ENCODE data around the gene ADAMTS5.

- TF ChIP-seq, protein P1, sequence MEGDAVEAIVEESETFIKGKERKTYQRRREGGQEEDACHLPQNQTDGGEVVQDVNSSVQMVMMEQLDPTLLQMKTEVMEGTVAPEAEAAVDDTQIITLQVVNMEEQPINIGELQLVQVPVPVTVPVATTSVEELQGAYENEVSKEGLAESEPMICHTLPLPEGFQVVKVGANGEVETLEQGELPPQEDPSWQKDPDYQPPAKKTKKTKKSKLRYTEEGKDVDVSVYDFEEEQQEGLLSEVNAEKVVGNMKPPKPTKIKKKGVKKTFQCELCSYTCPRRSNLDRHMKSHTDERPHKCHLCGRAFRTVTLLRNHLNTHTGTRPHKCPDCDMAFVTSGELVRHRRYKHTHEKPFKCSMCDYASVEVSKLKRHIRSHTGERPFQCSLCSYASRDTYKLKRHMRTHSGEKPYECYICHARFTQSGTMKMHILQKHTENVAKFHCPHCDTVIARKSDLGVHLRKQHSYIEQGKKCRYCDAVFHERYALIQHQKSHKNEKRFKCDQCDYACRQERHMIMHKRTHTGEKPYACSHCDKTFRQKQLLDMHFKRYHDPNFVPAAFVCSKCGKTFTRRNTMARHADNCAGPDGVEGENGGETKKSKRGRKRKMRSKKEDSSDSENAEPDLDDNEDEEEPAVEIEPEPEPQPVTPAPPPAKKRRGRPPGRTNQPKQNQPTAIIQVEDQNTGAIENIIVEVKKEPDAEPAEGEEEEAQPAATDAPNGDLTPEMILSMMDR (IDR thresholded peaks at IDR 0.05; ENCODE audit: borderline replicate concordance, extremely low read depth, low read length, poor library complexity, severe bottlenecking), result no peak
- TF ChIP-seq EZH2 (IDR thresholded peaks at IDR 0.05; ENCODE audit: borderline replicate concordance, low read depth, low read length, severe bottlenecking), result no peak
Observed at GRCh38 chr21:26966649-26967061, 233 bp downstream of the ADAMTS5 start.

Data from DND-41 (cell line).